GM19025 (cell line): ENCODE results near the gene LRWD1.
"Not testable (repeated sequence)": the region's sequence is repeated elsewhere in the genome, so short reads cannot be mapped to it uniquely, and the experiment has no call there.

Source experiments
- ATAC-seq: cut with Tn5 transposase; IDR thresholded peaks from one replicate; pipeline ENCODE4 v1.9.1; 2021; ENCODE audit warnings: mild to moderate bottlenecking, low read depth, moderate library complexity; ENCODE audit not compliant: unreplicated experiment

The LRWD1 gene

DNA sequence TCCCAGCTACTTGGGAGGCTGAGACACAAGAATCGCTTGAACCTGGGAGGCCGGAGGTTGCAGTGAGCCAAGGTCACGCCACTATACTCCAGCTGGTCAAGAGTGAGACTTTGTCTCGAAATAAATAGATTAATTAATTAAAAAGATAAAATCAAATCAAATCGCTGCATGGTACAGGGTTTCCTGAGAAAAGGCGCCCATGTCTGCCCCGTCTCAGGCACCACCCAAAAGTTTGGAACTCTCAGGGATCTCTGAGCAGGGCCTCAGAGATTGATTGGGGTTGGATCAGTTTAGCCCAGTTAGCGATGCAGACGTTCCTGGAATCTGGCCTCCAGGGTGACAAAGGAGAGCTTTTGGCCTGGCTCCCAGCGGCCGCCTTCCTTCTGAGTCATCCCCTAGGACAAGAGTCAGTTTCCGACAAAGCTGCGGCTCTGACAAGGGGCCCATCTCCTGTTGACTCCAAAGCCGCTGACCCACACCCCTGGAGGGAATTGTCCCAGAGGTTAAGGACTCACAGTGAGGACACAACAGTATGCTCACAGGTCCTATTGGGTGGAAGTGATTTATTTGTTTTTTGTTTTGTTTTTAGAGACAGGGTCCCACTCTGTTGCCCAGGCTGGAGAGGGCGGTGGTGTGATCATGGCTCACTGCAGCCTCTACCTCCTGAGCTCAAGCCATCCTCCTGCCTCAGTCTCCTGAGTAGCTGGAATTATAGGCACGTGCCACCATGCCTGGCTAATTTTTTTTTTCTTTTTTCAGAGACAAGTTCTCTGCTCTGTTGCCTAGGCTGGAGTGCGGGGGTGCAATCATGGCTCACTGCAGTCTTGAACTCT, 24.6 kb upstream of the LRWD1 start:
- no peak for ATAC-seq

DNA sequence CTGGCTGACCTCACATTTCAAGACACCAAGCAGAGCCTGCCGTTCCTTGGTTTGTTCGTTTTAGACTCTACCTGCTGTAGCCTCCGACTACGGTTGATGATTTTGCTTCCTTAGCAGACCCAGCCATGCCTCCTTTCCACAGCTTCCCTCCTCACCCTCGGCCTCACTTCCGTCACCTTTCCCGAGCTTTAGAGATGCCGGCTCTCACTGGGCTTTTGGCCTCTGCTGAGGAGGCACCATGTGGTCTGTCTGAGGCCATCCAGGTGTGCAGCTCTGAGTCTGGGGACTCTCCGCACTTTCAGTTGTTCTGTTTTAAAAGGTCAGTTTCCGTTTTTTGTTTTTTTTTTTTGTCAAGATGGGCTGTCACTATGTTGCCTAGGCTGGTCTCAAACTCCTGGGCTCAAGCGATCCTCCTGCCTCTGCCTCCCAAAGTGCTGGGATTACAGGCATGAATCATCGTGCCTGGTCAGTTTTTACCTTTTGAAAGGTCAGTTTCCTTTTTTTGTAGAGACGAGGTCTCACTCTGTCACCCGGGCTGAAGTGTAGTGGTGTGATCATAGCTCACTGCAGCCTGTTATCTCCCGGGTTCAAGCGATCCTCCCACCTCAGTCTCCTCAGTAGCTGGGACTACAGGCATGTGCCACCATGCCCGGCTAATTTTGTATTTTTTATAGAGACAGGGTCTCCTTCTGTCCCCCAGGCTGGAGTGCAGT, 19.7 kb upstream of the LRWD1 start:
- ATAC-seq: peak; percentile 40

DNA sequence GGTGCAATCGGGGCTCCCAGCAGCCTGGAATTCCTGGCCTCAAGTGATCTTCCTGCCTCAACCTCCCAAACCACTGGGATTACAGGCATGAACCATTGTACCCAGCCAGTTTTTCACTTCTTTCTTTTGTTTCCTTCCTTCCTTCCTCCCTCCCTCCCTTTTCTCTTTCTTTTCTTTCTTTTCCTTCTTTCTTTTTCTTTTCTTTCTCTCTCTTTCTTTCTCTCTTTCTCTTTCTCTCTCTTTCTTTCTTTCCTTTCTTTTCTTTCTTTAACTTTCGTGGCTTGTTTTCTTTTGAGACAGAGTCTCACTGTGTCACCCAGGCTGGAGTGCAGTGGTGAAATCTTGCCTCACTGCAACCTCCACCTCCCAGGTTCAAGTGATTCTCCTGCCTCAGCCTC, 19.1 kb upstream of the LRWD1 start:
- ATAC-seq: no peak

DNA sequence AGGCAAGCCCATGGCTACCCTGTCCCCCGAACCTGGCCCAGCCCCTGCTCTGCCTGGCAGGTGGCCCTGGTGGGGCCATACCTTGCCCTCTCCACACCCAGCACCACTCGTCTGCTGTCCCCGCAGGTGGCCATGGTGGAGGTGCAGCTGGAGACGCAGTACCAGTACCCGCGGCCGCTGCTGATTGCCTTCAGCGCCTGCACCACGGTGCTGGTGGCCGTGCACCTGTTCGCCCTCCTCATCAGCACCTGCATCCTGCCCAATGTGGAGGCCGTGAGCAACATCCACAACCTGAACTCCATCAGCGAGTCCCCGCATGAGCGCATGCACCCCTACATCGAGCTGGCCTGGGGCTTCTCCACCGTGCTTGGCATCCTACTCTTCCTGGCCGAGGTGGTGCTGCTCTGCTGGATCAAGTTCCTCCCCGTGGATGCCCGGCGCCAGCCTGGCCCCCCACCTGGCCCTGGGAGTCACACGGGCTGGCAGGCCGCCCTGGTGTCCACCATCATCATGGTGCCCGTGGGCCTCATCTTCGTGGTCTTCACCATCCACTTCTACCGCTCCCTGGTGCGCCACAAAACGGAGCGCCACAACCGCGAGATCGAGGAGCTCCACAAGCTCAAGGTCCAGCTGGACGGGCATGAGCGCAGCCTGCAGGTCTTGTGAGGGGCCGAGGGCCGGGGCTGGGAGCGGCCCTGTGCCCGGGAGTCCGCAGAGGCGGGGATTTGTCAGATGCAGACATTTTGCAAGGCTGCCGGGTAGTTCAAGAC, 18.2 kb upstream of the LRWD1 start:
- ATAC-seq: no peak

DNA sequence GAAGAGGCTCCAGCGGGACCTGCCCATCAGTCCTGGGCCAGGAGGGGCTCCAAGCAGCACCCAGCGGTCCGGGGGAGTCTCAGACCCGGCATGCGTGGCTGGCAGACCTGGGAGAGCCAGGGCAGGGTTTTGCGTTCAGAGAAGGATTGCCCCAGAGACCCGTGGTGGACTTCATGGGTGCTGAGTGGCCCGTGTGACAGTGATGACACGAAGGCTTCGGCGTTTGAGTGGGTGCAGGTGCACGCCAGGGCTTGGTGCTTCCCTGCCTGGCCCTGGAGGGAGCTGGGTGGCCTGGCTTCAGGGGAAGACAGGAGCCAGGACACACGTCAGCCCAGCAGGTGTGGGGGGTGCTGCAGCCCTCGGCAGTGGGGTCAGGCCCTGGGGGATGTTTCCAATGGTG, 17.5 kb upstream of the LRWD1 start:
- ATAC-seq: no peak

DNA sequence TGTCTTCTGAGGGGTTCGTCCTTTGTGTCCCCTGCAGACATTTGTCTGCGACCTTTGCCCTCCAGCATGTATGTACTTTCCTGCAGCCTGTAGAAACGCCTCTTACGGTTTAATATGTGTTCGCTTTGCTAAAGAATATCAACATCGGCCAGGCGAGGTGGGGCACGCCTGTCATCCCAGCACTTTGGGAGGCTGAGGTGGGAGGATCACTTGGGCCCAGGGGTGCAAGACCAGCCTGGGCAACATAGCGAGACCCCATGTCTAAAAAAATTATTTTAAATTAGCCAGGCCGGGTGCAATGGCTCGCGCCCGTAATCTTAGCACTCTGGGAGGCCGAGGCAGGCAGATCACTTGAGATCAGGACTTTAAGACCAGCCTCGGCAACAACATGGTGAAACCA, 15.6 kb upstream of the LRWD1 start:
- ATAC-seq: no peak

DNA sequence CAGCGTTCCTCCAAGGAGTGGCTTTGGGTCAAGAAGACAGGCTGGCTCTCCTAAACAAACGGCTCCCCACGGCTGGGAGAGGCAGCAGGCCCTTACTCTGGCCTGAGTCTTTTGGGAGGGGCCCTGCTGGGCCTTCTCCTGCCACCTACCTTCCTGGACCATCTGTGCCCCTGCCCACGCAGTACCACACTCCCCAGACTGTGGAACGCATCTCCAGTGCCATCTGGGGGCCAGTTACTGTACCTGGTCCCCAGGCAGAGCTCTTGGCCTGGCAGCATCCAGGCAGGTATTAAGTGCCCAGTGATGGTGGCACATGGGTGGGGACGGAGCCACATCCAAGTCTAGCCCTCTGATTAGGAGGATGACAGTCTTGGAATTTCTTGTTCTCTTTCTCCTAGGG, 14.5 kb upstream of the LRWD1 start:
- ATAC-seq: no peak

DNA sequence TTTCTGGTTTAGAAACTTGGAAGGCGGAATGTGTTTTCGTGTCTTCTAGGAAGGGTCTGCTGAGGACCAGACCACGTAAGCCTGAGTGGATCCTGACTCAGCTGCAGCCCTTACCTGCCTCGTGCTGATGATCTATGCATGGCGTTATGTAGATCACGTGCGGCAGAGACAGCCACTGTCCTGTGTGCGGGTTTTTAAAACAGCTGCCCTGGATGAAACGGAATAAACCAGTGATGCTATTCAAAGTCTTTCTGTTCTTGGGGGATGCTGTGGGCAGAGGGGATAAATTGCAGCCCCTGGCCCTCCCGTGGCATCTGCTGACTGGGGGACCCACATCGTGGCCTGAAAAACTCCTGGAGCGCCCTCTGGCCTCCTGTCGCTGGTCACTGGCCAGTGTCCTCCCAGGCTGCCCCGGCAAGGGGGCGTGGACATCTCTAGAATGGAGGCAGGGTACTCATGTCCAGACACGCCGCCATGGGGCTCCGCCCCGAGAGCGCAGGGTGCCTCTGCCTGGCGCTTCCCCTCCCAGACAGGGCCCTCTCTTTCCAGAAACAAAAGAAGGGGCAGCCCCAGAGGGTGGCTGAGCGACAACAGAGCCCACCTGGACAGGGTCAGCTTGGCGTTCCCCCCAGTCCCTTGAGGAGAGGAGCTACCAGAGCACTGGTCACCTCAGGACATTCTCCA, 13.3 kb upstream of the LRWD1 start:
- ATAC-seq: no peak

DNA sequence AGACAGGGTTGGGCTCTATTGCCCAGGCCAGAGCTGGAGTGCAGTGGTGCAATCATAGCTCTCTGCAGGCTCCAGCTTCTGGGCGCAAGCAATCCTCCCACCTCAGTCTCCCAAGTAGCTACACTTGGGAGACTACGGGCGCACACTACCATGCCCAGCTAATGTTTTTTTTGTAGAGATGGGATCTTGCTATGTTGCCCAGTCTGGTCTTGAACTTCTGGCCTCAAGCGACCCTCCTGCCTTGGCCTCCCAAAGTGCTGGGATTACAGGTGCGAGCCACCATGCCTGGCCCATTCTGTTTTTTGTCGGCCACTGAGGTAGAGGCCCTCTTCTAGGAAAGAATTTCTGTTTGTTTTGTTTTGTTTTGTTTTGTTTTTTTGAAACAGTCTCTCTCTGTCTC, 12.3 kb upstream of the LRWD1 start:
- no peak for ATAC-seq

DNA sequence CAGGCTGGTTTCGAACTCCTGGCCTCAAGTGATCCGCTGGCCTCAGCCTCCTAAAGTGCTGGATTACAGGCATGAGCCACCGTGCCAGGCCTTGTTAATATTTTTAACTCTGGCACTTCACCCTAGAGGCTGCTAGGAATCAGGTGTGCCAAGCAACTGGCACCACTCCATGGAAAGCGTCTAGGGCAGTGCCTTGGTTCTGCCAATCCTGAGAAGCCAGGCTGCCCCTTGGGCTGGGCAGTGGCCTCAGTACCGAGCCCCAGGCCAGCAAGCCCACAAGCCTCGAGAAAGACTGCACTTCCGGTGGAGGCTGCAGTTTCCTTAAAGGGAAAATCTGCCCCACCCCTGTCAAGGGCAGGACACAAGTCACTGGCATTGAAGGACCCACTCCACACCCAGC, 11.5 kb upstream of the LRWD1 start:
- ATAC-seq: no peak

DNA sequence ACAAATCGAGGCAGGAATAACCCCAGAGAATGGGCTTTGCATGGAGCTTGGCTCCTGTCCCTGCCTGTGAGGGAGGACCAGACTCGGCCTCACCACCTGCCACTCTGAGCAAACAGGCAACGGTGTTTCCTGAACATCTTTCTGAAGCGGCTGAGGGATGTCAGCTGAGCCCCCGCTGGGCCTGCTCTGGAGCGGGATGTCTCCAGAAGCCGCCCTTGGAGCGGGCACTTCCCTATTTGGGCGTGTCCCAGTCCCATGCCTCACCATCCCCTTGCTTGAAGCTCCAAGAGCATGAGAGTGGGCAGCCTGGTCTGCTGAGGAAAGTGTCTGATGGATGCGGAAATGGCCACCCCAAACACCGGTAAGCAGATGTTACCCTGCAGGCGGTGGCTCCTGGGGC, 10.3 kb upstream of the LRWD1 start:
- ATAC-seq: no peak

DNA sequence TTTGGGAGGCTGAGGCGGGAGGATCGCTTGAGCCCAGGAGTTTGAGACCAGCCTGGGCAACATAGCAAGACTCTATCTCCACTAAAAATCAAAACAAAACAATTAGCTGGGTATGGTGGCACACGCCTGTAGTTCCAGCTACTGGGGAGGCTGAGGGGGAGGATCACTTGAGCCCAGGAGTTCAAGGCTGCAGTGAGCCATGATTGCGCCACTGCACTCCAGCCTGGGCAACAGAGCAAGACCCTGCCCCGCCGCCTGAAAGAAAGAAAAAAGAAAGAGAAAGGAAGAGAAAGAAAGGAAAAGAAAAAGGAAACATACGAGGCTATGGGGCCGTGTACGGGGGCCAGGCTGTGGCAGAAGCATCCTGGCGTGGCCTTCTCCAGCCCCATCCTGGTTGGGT, 9.9 kb upstream of the LRWD1 start:
- not testable (repeated sequence) for ATAC-seq

DNA sequence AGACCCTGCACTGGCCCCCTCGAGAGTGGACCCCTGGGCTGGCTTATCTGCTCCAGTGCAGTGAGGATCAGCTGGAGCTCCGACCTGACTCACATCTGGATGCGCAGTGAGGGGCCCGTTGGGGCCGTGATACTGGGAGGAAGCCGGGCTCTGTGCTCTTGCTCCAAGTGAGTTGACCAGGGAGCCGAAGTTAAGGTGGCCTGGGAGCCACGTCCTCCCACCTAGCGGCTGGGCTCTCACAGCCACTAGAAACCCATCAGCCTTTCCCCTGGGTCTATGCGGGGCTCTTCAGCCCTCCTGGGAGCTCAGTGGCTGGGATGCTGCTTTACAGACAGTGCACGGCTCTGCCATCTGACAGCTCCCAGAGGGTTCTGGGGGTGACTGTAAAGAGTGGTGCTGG, 9.2 kb upstream of the LRWD1 start:
- ATAC-seq: no peak

DNA sequence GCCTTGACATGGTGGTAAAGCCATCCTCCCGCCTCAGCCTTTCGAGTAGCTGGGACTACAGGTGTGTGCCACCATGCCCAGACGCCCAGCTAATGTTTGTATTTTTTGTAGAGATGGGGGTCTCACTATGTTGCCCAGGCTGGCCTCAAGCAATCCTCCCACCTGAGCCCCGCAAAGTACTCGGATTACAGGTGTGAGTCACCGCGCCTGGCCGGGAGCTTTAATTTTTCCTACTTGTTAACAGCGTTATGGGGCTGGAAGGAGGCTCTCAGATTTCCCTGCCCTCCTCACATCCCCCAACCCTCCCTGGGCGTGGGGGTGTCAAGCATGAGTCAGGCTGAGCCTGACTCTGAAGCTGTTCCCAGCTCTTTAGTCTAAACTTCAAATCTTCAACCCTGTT, 8.5 kb upstream of the LRWD1 start:
- no peak for ATAC-seq

DNA sequence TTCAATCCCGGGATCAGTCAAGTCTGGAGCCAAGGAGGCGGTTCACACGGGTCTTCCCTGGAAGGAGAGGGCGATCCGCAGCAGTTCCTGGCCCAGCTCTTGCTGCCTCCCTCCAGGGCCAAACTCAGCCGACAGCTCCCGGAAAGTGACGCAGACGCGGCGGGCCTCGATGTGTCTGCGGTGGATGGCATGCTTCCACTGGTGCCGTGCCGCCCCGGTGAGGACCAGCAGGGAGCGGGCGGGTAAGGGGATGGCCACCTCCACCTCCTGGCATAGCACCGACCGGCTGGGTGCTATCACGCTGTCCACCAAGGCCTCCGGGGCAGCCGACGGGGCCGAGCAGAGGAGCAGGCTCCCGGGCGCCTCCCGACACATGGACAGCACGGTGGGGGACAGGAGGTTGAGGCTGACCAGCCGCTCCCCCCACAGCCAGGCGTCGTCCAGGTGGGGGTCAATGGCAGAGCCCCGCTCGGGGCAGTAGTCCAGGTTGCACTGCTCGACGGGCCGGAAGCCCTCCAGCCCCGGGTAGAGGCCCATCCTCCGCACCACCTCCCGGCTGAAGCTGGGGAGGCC, 7.3 kb upstream of the LRWD1 start:
- no peak for ATAC-seq

DNA sequence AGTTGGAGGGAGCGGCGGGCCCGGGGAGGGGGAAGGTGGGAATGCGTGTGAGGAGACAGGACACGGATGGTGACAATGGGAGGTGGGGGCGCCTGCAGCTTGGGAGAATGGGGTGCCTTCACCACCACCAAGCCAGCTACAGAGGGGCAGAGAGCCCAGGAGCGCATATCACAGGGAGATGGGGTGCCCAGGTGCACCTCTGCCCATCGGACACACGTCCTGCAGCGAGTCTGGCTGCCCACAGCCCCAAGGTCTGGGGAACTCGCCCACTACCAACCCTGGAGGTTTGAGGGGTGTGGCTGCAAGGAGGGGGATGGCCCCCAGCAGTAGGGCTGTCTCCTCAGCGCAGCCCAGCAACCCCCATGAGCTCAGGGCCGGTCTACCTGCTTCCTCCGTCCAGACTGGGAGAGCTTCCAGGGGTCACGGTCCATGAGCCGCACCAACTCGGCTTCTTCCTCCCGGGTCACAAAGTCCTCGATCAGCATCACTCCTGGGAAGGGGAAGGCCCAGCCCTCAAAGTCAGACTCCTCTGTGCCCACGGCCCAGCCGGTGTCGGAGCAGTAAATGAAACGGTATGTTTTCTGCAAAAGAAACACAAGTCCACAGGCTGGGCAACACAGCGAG, 5.5 kb upstream of the LRWD1 start:
- no peak for ATAC-seq

DNA sequence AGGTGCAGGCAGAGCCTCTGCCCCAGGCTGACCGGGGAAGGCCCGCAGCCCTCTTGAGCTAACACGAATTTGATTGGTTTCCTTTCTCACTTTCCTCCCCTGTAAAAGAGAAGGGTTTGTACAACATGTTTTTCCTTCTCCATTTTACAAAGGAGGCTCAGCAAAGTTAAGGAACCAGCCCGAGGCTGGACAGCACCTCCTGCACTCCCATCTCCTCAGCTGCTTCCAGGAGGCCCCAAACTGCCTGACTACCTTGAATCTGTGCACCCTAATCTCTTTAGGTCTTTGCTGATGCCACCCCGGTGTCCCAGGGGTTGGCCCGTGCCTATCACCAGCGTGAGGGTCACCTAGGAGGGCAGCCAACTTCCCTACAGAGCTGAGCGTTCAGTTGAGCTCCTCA, 4.3 kb upstream of the LRWD1 start:
- ATAC-seq: no peak

DNA sequence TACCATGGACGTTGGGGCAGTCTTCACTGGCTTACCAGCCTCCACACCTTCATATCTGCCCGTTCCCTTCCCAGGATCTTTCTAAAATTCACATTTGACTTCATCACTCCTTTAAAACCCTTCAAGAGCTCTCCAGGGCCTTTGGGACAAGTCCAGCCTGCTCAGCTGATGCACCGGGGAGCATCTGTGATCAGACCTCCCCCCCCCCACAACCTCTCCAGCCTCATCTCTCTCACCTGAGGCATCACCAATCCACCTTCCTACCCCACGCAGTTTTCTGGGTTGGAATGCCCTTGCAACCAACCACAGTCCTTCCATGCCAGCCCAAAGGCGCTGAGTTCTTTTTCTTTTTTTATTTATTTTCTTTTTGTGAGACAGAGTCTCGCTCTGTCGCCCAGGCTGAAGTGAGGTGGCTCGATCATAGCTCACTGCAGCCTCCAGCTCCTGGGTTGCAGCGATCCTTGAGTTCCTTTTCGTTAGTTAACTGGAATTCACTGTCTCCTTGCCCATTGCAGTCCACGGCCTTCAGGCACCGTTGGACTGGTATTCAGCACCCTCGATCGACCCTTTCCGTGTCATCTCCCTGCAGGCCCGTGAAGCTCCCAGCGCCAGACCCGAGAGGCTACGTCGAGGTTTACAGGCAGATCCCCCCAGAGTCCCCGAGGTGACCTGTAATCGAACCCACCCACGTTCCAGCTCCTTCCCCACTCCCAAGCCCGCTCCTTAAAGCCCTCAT, 775 bp upstream of the LRWD1 start:
- ATAC-seq: no peak

DNA sequence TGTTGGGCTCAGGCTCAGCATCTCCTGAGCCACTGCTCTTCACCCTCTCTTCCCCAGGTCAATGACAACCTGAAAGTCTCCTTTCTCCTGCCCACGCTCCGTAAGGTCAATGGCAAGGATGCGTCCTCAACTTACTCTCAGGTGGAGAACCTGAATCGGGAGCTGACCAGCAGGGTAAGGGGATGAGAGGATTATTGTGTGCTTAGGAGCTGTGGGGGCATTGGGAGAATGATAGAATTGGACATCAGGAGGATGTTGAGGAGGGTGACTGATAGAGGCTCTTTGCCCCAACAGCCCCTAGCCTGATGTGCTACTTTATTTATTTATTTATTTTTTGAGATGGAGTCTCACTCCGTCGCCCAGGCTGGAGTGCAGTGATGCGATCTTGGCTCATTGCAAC, 1.3 kb downstream of the LRWD1 start:
- no peak for ATAC-seq
